GM21576 (cell line): ENCODE data around the gene CCDC6.
"Not testable (repeated sequence)": the region's sequence is repeated elsewhere in the genome, so short reads cannot be mapped to it uniquely, and the experiment has no call there.

Experiments used
- ATAC-seq: cut with Tn5 transposase; IDR thresholded peaks from one replicate; pipeline ENCODE4 v1.9.1; 2021; ENCODE audit warnings: mild to moderate bottlenecking, moderate library complexity; ENCODE audit not compliant: unreplicated experiment

CCDC6 gene

DNA sequence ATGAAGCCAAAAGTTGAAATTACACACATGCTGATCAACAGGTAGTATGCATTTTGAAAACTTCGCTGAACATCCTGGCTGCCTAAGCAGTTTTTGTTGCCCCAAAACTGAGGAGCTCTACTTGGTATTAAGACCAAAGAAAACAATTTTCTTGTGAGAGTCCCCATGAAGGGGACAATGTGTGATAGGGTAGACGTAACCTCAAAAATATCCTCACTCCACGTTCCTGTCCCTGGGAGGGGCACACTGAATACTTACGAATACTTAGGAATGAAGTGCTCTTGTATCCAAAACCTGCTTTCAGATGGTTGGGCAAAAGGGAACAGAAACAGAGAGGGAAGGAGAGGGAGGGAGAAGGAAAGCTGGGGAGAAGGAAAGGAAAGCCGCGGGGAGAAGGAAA lies 24.7 kb downstream of the CCDC6 start:
- ATAC-seq = no peak

GRCh38 chr10:59880971-59881510 lies 25.3 kb downstream of the CCDC6 start:
- peak; percentile 54 for ATAC-seq

DNA sequence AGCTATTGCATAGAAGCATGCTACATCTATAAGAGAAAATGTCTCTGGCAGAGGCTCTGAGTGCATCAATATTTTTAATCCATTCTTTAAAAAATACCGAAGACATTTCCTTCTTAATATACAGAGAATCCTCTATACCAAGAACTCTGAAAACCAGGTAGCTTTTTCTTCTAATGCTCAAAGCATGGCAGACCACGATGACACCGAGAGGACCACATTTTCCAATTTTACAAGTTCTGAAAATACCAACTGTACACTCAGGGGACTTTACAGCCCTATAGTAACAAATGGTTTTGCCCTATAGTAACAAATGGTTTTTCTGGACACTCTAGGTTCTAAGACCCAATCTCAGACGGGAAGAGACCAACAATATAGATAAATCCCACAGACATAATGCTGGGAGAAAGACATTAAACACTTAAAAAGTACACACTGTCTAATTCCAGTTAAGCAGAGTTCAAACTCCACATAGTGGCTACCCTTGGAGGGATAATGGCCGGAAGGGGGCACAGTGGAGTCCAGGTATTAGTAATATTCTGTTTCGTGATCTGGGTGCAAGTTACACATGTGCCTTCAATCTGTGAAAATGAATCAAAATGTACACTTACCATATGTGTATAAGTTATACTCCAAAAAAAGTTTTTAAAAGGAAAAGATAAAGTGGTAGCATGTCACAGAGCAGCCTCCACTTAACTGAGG lies 26.2 kb downstream of the CCDC6 start:
- ATAC-seq = no peak

- peak; percentile 45 for ATAC-seq
Observed at GRCh38 chr10:59879363-59879913, 26.9 kb downstream of the CCDC6 start.

GRCh38 chr10:59878915-59879314 lies 27.4 kb downstream of the CCDC6 start:
- no peak for ATAC-seq

DNA sequence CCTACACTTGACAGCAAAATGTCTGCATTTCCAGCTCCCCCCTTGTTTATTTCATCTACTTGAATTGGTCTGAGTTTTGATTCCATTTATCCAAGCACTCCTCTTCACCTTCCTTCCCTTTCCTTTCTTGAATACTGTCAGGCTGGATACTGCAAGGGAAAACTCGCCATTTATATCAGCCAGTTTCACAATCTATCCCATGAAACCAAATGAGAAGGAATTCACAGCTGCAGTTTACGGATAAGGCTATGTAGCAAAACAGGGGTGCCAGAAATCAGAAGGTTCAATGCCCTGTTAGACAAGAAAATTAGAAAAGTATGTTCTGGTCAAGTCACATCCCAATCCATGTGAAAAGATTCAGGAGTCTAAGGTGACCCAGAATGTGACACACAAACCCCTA lies 28.1 kb downstream of the CCDC6 start:
- ATAC-seq = no peak

GRCh38 chr10:59877191-59877671 lies 29.1 kb downstream of the CCDC6 start:
- ATAC-seq = no peak

DNA sequence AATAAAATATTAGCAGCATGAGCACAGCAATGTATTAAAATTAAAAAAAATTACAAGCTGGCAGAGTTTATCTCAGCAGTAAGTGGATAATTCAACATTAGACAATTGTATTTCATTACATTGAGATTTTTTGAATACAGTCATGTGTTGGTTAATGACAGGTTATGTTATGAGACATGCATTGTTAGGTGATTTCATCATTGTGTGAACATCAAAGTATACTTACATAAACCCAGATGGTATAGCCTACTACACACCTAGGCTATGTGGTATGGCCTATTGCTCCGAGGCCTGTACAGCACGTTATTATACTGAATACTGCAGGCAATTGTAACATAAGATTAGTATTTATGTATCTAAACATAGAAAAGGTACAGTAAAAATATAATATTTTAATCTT lies 29.7 kb downstream of the CCDC6 start:
- ATAC-seq = no peak

DNA sequence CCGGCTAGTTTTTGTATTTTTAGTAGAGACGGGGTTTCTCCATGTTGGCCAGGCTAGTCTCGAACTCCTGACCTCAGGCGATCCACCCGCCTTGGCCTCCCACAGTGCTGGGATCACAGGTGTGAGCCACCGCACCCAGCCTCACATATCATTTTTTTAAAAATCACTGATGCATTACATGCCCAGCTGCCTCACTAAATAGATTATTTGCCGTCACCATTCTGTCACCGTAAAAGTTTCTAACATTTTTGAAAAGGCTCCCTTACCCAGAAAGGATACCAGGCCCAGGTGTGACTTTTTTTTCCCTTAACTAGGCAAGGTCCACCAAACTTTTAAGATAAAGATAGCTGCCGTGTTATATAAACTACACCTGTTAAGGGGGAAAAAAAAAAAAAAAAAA lies 30.1 kb downstream of the CCDC6 start:
- ATAC-seq = not testable (repeated sequence)

GRCh38 chr10:59873896-59874295 lies 32.5 kb downstream of the CCDC6 start:
- ATAC-seq = peak; percentile 73

DNA sequence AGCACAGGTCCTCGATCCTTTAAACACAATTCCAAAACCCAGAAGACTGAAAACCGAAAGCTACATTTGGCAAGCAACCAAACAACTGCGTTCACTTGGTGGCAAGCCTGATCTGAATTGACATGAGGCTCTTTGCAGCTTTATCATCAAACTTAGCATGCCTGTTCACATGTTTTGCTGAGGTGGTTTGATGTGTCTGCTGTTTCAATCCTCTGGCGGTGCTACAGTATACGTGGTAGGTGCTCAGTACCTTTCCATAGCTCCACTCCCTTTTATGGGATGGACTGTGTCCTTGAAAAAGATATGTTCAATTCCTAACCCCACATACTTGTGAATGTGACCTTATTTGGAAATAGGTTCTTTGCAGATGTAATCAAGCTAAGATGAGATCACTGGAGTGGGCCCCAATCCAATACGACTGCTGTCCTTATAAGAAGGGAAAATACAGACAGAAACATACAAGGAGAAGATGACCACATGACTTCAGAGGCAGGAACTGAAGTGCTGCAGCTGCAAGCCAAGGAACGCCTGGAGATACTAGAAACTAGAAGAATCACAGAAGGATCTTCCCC lies 33.4 kb downstream of the CCDC6 start:
- no peak for ATAC-seq

DNA sequence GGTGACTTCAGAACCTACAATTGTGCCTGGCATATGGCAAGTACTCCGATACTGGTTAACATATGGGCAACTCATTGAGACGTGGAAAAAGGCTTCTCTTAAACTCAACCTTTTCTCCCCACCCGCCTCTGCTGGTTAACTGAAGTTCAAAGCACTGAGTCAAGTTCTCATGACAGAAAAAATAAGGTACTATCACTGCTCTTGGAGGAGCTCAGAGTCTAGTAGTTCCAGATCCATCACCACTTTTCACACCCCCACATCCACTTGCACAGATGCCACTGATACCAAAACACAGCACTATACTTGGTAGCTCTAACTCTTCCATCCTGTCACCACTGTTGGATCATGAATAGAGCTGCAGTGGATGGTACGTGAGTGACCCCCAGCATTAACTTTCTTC lies 36.2 kb downstream of the CCDC6 start:
- no peak for ATAC-seq

DNA sequence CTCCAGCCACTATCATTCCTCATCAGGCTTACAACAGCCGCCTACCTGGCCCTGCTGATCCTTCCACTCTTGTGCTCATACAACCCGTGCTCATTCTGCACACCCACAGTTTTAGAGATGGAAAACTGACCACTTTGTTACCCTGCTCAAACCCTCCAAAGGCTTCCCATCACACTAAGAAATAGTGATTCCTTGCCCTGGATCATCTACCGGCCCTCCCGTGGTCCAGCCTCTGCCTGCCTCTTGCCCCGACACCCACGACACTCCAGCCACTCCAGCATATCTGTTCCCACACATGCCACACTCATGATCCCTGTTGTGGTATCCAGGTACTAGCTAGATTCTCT lies 36.8 kb downstream of the CCDC6 start:
- no peak for ATAC-seq

DNA sequence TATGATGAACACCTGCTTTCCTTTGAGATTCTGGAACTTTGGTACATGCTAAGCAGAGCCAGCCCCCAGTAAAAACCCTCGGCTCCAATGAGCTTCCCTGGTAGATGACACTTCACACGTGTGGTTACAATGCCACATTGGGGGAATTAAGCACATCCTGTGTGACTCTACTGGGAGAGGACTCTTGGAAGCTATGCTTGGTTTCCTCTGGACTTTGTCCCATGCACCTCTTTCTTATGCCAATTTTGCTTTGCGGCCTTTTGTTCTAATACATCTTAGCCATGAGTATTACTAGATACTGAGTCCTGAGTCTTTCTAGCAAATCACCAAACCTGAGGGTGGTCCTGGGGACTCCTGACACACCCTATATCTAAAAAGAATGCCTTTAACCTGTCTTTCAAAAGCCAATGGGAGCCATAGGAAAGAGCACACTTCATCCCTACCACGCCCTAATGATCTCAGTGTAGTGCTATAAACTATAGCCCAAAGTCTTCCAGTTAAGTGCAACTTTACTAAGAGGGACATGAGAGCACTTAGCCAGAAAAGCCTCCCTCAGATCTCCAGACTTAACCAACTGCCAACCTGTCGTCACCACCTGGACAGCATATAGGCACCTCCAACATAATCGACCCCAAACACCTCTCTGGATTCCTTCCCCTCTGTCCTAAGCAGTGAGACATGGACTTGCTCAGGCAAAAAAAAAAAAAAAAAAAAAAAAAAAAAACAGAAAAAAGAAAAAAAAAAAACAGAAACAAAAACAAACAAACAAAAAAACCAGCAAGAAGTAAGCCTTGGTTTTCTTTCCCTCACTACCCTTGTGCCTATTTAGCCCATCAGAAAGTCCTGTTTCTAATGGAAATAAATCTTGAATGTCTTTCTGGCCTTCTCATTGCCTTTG lies 37.4 kb downstream of the CCDC6 start:
- ATAC-seq = no peak

DNA sequence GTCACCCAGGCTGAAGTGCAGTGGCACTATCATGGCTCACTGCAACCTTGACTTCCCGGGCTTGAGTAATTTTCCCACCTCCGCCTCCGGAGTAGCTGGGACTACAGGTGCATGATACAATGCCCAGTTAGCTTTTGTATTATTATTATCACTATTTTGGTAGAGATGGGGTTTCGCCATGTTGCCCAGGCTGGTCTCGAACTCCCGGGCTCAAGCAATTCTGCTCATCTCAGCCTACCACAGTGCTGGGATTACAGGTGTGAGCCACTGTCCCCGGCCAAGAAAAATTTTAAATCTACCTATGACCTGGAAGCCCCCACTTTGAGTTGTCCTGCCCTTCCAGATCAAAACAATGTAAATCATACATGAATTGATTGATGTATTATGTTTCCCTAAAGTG lies 38.8 kb downstream of the CCDC6 start:
- ATAC-seq = no peak

DNA sequence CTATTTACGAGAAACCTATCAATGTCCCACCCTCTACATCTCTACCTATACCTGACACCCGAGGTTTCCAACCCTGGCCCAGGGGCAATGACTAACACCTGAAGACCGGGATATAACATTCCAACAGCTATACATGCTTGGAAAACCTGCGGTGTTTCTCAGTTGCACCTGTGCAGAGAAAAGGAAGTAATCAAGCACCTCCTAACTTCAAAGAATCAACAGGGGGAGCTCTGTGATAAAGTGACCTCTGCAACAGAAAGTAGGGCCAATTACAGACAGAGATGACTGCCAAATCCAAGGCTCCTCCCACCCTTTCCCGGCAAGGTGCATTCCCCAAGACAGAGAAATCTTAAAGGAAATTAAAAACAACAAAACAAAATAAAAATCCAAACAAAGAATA lies 41.3 kb downstream of the CCDC6 start:
- peak; percentile 74 for ATAC-seq

DNA sequence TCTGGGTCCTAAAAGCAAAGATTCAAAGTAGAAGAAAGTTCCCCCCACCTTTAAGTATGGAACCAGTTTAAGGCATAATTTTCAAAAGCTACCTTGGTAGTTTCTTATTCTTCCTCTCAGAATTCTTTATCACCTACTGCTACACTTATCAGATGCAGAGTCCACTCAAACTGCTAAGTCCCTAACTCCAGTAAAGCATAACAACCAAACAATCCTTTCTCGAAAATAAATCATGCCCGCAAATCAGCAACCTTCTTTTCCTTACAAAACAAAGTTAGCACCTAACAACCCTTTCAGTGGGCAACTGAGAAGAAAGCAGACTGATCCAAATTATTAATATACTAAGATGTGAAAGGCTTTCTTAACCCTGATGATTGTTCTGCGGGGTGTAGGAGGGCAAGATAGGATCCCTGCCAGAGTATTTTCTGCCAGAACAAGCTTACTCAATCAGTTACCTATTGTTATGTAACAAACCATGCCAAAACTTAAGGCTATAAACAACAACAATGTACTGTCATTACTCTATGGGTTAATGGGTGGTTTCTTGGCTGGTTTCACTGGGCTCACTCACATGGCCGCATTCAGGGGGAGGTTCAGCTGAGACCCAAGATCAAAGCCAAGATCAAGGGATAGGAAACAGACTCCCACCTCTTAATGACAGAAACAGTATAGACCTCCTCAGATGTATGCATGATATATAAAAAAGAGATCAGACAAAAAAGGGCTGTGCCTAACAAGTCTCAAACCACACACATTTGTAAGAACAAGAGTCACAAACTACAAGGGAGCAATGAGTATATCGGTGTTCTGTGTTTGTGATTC lies 42.0 kb downstream of the CCDC6 start:
- no peak for ATAC-seq

DNA sequence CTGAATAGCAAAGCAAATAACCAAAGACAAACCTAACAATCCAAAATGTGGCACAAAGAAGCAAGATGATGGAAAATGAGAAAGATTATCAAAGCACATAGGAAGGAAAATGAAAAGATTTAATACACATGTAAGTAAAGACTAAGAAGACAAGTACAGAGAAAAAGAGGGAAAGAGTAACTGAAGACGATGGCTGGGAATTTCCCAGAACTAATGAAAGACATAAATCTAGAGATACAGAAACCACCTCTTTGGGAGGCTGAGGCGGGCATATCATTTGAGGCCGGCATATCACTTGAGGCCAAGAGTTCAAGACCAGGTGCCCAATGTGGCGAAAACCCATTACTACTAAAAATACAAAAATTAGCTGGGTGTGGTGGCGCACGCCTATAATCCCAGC lies 46.8 kb downstream of the CCDC6 start:
- no peak for ATAC-seq

- no peak for ATAC-seq
Observed at GRCh38 chr10:59857921-59858320, 48.4 kb downstream of the CCDC6 start.

DNA sequence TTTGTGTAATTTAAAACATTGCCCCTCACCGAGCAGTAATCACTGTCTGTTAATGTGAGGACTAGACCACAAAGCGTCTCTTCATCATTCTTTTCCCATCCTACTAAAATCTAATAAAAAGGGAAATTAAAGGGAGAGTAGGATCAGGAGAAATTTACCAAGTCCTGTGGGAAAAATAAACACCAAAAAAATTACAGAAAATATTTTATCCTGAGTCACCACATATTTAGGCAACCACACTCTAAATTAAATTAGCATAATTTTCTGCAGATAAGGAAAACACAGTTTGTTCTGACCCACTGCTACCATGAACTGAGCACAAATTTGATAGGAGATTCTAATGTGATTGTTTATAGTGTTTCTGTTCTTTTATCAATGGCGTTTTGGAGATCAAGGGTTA lies 49.3 kb downstream of the CCDC6 start:
- no peak for ATAC-seq
